Frontal cortex (tissue), 4 donors: ENCODE results near the gene AGMAT. TPM values are rescaled to one million over a fixed set of nuclear protein-coding genes. Genes with fewer than 3 reads are reported as not detected.

Source experiments
- DNase-seq, 2 donors: peaks; one replicate each; pipeline ENCODE4 v3.0.0; 2012; ENCODE audit warnings: low spot score in 2 of 2
- FAIRE-seq: peaks from 2 replicates; lab custom pipeline; 2012; peaks lifted over from hg19 to GRCh38; lab: Jason Lieb, UNC
- total RNA-seq: library from RNA; depleted of rRNA; stranded (reverse); fragments of >200 nt; gene quantifications from one replicate; pipeline ENCODE4 v1.2.3, GENCODE V29; 2014
- donor health status: control.
- donor health status: control.
- donor health status: control.

AGMAT gene
- total RNA-seq, 1 donor from 2014 or later: 0.82 TPM

DNA sequence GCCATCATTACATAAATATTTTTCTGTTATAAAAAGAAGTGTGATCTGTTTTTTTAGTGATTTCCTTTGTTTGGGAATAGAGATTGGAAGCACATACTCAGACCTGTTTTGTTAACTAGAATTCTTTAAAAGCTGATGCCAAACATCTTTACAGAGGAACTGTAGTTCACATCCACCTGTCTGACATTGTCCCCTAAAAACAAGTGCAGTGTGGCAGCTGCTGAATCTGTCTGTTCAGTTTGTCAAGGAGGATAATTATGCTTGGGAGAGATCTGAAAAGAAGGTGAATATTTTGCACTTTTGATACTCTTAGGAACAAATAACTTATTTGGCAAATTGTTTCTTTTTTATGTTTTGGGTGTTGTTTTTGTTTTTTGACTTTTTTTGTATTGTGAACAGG lies 13.6 kb downstream of the AGMAT start:
- FAIRE-seq: no peak

DNA sequence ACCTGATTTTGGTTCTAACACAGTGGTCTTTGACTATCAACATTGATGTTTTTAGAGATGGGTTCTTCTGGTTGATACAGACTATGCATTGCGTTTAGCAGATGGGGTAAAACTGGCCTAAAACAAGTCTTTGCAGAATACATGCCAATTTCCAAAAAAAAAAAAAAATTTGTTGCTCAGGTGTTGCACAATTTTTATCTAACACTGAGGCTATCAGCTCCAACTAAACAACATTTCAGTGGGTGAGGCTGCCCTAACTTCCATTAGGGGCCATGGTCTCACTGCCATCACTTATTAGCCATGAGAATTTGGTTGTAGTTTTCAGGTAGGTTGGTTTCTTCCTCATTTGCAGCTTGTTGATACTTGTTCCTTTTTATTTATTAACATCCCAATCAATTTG lies 14.0 kb downstream of the AGMAT start:
- no peak for FAIRE-seq

More for the DNA sequence above, 13.6 kb downstream of the AGMAT start:
- DNase-seq: no peak

DNA sequence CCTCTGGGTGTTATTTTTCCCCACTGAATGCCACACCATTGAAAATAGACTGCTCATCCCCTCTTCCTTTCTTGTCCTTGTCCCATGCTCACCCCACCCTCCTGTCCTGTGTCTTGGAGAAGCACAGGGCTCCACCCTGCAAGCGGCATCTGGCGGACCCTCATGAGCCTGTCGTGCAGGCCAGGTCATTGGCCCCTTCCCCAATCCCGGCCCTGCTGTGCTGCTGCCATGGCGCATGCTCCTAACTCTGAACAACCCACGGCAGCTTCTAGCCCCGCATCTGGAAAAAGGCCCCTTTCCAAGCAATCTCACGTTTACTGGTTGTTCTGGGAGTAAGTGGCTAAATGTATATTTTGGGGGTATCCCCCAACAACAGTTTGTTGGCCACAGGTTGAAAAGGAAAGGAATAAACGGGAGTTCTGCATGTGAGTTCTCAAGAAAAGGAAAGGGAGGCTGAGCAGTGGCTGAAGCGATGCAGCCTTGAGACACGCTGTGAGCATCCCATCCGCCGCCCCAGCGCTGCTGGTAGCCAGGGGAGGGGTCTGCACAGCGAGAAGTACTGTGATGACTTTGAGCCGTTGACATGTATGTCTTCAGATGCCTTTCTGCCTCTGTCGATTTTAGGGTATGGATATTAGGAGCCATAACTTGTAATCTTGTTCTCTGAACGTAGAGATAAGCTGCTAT lies 16.3 kb downstream of the AGMAT start:
- no peak for DNase-seq
- no peak for FAIRE-seq

More for the DNA sequence above, 14.0 kb downstream of the AGMAT start:
- DNase-seq: no peak

DNA sequence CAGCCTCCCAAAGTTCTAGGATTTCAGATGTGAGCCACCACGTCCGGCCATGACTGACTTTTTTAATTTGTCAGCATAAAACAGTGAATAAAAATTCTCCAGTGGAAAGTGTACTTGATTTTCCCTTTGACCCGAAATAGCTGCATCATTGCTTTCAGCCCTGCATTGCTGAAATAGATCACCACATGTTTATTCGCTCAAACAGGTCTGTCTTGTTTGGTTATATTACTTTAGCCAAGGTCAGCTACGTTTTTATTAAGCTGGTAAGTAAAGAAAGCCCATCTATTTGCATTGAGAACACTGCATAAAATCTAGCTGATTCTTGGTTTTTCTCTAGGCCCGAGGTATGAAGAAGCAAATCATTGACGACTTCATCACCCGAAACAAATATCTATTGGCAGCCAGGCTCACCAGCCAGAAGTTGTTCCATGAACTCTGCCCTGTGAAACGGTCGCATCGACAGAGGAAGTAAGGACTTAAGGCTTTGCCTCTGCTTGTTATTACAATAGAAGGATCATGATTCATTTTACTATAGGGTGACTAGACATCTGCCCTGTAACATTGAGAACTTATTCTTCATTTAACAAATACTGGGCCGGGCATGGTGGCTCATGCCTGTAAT lies 25.6 kb downstream of the AGMAT start:
- FAIRE-seq (no peak), DNase-seq (no peak)

DNA sequence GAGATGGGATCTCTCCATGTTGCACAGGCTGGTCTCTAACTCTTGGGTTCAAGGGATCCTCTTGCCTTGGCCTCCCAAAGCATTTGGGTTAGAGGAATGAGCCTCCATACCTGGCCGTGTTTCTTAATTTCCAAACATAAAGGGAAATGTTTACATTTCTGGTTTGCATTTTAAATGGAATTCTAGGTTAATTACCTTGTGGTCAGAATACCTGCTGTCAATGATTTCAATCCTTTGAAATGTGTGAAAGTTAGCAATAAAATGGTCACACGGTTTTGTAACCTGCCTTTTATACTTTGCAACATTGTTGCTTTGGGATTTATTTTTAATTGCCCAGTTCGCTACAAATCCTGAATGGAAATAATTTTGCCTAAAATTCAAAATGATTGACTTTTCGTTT lies 26.3 kb downstream of the AGMAT start:
- no peak for FAIRE-seq

DNA sequence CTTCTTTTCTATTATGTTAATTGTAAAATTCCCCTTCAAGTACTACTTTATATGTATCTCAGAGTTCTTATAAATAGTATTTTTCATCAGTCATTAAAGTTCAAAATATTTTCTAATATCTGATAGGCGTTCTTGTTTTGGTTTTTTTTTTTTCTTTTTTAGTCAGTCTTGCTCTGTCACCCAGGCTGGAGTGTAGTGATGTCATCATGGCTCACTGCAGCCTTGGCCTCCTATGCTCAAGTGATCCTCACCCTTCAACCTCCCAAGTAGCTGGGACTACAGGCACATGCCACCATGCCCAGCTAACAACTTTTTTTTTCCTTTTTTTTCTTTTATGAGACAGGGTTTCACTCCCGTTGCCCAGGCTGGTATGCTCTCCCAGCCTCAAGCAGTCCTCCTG lies 27.3 kb downstream of the AGMAT start:
- FAIRE-seq (peak; percentile 30), DNase-seq (no peak)

More for the DNA sequence above, 26.3 kb downstream of the AGMAT start:
- DNase-seq: no peak

DNA sequence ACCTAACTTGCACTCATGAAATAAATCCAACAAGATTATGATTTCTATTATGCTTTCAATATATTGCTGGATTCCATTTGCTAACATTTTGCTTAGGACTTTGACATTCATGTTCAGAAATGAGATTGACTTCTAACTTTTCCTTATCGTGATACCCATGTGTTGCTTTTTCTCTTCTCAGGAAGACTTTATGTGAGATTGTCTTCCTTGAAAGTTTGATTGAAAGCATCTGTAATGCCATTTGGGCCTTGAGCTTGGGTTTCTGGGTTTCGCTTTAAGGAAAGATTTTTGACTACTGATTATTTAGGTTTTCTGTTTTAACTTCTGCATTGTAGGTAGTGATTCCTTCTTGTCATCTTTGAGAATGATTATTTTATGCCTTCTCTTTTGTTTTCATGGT lies 27.8 kb downstream of the AGMAT start:
- FAIRE-seq: no peak
- DNase-seq: no peak

DNA sequence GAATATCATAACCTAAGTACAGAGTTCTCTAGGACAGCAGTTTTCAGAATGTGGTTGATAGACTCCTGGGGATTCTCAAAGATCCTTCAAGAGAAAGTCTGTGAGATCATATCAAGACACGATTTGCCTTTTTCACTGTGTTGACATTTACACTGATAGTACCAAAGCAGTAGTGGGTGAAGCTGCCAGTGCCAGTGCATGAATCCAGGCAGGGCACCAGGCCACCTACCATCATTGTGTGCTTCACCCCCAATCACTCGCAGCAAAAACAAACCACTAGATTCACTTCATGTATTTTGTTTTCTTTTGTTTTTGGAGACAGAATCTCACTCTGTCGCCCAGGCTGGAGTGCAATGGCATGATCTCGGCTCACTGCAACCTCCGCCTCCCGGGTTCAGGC lies 34.3 kb downstream of the AGMAT start:
- no peak for FAIRE-seq

DNA sequence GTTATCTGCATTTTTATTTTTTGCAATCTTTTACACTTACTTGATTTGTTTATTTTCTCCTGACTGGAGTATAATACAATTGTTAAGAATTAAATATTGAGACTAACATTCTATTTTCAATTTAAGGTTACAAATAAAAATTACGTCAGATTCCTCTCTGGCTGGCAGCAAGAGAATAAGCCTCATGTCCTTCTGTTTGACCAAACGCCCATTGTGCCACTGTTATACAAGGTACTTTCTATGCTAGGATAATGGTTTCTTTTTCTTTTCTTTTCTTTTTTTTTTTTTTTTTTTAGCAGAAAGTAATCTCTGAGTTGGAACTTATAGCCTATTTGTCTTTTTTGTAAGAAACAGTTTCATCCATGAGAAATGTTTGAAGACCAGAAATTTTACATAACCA lies 38.2 kb downstream of the AGMAT start:
- FAIRE-seq: no peak
- no peak for DNase-seq

More for the DNA sequence above, 34.3 kb downstream of the AGMAT start:
- no peak for DNase-seq

DNA sequence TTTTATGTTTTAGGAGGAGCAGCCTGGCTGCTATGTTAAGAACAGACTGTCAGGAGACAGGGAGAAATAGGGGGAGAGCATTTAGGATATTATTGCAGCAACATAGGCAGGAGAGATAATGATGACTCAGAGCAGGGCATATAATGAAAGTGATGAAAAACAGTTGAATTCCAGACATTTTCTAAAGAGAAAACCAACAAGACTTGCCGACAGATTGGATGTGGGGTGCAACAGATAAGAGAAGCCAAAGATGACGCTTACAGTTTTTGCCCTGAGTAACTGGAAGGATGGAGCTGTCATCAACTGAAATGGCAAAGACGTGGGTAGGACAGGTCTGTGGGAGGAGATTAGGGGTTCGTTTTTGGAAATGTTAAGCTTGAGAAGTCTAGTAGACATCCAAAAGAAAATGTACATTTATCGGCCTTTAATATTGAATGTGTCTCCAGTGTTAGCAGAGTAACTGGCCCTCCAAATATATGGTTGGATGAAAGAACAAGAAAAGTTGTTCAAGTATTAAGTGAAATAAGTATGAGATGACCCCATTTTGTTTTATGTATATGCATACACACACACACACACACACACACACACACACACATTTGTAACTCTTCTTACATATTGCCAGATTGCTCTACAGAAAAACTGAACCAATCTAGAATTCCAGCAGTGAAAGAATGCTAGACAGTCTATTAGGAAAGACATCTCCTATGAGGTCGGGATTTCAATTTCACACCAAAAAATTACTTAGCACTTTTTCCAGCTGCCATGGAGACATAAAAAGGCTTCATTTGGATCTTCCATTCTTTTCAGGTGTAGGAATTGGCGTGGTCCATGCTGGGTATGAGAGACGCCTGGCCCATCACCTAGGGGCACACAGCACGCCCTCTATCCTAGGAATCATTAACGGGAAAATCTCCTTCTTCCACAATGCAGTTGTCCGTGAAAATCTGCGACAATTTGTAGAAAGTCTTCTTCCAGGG lies 41.0 kb downstream of the AGMAT start:
- FAIRE-seq (no peak), DNase-seq (peak in 1 of 2 donors; percentile 25)

DNA sequence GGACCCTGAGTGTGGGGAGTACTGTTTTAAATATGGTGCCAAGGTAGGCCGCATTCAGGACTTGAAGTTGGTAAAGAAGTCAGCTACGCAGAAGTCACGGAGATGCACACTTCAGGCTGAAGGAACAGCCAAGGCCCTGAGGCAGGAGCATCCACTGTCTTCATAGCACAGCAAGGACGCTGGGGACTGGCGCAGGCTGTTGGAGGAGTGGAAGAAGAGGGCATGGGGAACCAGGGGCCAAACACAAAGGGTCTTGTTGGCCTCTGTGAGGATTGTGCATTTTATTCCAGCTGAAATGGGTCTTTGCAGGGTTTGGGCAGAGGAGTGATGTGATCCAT lies 41.6 kb downstream of the AGMAT start:
- no peak for FAIRE-seq
- DNase-seq: no peak

DNA sequence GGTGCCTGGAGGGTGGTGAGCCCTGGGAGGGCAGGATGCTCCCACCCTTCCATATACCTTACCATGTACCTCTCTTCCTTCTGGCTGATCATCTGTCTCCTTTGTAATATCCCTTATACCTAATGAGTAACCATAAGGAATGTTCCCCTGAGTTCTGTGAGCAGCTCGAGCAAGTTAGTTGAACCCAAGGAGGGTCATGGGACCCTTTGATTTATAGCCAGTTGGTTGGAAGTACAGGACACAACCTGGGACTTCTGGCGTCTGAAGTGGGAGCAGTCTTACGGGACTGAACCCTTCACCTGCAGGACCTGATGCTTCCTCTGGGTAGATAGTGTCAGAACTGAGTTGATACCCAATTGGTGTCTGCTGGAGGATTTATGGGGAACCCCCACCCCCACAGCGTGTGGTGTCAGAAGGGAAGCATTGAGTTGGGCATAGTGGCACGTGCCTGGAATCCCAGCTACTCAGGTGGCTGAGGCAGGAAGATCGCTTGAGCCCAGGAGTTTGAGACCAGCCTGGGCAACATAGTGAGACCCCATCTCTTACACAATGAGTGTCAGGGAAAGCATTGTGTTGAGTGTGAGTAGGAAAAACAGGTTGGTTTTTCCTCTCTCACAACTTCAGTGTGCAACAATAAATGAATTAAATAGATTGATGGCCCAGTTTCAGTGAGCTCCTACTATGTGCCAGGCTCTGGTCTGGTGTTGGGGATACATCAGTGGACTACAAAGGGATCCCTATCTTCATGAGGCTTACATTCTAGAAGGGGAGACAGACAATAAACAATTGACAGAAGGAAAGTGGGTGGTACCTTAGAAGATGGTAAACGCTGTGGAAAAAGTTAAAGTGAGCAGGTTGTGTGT lies 42.2 kb downstream of the AGMAT start:
- no peak for DNase-seq
- FAIRE-seq: no peak

DNA sequence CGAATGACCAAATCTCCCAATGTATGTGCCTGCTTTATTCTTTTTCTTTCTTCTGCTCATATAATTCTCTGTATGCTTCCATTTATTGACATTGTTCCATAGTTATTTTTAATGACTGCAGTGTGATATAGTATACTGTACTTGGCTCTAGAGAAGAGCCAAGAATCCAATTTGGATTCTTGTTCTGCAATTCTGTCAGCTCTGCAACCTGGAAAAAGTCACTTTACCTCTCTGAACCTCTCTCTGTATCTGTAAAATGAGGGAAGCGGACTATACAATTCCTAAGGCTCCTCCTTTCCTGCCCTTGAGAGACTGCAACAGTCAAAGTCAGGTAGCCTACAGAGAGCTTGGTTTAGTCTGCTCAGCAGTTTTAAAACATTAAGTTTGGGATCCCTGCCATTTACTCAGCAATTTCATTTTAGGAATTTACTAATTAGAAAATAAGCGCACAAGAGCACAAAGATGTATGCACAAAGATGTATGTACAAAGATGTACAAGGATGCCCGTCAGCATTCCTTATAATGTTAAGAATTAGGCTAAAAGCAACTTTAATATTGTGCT lies 43.5 kb downstream of the AGMAT start:
- FAIRE-seq: no peak
- DNase-seq: no peak

DNA sequence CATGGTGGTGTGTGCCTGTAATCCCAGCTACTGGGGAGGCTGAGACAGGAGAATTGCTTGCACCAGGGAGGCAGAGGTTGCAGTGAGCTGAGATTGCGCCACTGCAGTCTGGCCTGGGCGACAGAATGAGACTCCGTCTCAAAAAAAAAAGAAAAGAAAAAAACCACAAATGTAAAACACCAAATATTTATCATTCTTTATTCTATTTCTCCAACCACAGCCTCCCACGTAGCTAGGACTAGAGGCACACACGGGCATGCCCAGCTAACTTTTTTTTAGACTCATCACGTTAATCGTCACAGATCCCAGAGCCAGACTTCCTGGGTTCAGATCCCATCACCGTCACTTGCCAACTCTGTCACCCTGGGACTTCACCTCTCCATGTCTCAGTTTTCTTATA lies 44.7 kb downstream of the AGMAT start:
- DNase-seq (no peak), FAIRE-seq (no peak)

DNA sequence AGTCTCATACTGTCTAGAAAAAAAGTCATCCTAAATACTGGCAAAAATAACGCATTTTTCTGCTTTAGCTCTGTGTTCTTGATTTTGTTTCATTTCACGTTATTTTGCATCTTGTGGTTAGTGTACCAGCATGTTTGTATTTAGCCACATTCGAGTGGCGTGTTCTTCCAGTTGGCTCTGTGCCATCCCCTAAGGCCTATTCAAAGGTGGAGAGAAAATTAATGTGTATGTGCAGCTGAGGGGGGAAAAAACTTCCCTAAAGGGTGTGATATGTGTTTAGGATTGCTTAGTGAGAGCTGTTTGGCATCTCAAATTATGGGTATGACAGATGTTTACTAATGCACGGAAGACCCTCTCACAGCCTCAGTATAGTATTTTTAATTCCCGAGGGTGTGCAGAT lies 46.1 kb downstream of the AGMAT start:
- no peak for DNase-seq
- no peak for FAIRE-seq

DNA sequence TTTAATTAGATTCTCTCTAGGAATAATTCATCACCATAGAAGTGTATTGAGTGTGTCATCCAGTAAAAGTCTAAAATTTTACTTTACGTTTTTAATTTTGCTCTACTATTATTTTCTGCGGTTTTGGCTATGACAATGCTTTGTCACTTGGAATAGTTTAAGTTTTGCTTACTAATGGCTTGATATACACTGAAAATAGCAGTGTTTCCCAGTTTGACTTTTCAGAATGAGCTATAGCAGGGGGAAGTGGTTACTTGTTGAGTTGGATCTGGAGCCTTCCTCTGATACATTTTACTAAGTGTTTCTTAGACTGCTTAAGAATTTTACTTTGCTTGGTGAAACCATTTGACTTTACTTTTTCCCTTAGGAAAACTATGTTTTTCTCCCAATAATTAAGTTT lies 53.2 kb downstream of the AGMAT start:
- DNase-seq (no peak), FAIRE-seq (no peak)

DNA sequence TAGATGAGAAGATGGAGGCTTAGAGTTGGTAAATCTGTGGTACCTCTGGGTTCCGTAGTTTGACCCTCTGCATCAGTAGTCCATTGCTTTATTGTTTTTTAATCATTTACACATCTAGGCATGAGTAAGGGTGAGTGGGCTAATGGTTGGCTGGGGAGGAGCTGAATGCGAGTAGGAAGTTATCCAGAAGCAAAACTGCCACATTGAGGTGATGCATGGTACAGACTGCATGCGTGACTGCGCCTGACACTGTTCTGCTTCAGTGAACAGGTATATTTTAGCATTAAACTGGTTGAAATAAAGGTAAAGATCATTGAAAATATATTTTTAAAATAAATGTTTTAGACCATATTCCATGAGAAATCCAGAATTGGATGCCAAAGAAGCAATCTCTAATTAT lies 53.8 kb downstream of the AGMAT start:
- no peak for FAIRE-seq
- DNase-seq: no peak

DNA sequence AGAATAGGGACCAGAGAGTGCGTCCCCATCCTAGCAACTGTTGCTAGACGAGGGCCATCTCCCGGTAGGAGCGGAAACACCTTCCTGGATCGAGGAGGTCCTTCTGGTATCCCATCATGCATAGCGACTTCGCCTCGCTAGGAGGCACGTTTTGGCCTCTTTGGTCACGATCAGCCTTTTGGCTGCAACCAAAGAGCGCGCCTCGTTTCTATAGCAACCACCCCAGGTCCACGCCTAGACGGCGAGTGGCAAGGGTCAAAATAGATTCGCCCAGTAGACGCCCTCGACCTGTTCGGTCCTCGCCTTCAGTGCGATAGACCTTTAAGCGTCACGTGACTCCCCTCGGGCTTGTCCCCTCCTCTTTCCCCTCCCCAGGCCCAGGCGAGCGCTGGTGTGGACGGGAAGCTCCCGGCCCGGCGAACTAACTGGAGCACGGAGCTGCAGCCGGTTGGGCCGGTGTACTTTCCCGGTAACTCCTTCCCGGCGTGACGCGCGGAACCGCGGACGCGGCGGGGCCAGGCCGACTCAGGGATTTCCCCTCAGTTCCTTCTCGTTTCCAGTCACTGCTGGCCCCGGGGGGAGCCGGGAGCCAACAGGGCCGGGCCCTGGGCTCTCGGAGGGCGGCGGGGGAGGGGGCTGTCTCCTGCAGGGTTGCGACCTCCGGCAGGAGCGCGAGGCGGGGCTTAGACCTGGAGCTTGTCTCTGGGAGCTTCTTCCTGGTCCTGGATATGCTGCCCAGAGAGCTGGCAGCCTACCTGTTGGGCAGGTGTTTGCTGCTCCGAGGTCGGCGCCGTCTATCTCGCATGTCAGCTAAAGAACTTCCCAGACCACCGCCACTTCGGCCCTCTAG lies 58.1 kb downstream of the AGMAT start, which contains the start of gene DNAJC16:
TSS of gene DNAJC16 (plus strand) at position 359 of the 850 bp plus-strand sequence. CDS start 2,258 bp downstream, outside the sequence.
- DNase-seq (peak; percentile 83 to 85), FAIRE-seq (peak; percentile 80)
